Kidney capillary endothelial cell (primary cell): ENCODE data around the gene PLEKHO2.

Source experiments
- DNase-seq: peaks from one replicate; pipeline ENCODE4 v3.0.0-alpha.2; 2018; ENCODE audit warnings: low spot score

Gene PLEKHO2

DNA sequence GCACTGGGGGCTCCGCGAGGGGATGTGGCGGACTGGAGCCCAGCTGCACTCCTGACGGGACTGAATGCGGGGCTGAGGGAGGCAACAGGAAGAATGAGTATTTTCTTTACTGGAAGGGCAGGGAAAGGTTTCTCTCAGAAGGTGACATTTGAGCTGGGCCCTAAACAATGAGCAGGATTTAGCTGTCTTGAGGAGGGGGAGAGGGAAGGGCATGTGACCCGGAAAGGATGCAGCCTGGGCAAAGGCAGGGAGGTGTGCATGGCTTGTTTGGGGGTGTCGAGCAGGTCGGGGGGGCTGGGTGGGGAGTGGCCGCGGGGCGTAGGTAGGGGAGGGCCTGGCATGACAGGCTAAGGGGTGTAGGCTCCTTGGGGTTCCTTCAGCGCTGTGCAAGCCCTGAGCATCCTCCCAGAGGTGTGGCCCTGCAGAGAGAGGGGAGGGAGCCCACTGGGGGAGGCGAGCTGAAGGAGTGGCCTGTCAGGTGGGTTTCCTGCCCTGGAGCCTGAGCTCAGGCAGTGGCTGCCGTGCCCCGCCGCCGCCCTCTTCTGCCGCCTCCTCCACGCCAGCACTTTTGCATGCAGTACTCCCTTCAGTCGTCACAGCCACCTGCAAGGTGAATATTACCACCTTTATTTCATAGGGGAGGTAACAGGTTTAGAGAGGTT lies 52.8 kb downstream of the PLEKHO2 start:
- DNase-seq = no peak

- no peak for DNase-seq
Observed at GRCh38 chr15:64895285-64896065, 53.8 kb downstream of the PLEKHO2 start.

GRCh38 chr15:64896371-64897069 lies 54.8 kb downstream of the PLEKHO2 start:
- DNase-seq = no peak

DNA sequence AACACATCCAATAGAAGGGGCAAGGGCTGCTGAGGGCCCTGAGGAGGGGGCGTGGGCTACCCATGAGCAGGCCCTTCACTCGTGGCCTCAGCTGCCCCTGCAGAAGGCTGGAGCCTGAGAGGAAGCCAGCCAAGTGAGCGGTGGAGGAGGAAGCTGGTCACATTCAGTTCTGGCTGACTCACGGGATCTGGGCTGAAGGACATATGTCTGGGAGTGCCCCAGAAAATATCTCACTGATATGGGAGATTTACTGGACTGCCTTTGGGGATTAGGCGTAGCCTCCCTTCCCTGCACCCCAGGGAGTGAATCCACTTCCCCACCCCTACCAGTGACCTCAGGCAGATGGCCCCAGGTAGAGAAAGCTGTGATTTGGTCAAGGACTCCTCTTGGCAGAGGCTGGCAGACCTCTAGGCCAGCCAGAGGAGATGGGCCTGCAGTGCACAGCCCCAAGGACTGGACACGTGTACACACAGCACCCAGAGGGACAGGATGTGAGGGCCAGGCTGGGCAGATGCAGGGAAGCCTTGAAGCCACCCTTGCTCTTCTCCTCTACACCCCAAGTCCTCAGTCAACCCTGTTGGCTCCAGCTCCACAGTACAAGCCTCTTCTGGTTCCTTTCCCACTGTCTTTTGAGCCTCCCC lies 55.8 kb downstream of the PLEKHO2 start:
- peak; percentile 96 for DNase-seq

DNA sequence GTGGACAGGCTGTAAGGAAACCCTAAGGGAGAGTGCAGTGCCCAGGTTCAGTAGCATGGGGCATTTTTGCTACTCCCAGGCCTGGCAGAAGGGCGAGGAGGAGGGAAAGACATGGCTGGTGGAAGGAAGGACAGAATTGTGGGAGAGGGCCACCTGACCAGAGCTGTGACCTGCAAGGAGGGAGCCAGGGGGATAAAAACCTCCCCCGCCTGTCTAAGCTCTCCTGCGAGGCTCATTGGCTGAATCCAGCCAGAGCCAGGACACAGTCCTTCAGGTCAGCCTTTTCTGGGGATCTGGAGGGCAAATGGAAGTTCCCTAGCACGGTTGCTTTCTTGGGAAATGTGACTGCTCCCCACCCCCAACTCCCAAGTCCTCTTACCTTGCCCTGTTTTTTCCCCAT lies 56.7 kb downstream of the PLEKHO2 start:
- DNase-seq = no peak

- no peak for DNase-seq
Observed at GRCh38 chr15:64901141-64901540, 59.4 kb downstream of the PLEKHO2 start.

GRCh38 chr15:64901914-64902313 lies 60.2 kb downstream of the PLEKHO2 start:
- no peak for DNase-seq

- no peak for DNase-seq
Observed at GRCh38 chr15:64902863-64903262, 61.1 kb downstream of the PLEKHO2 start.

DNA sequence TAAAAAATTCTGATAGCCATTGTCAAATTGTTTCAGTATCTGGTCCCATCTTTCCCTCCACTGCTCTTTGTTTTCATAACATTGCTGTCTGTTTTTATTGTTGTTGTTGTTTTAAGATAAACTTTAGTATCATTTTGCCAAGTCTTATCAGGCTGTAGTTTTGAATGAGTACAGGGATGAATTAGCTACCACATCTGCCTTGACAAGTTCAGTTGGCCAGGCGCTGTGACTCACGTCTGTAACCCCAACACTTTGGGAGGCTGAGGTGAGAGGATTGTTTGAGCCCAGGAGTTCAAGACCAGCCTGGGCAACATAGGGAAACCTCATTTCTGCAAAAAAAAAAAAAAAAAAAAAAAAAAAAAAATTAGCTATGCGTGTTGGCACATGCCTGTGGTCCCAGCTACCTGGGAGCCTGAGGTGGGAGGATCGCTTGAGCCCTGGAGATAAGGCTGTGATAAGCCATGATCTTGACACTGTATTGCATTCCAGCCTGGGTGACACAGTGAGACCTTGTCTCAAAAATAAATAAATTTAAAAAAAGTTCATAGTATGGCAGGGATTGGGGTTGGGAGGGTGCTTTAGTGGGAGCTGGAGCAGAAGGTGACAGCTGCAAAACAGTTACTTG lies 61.7 kb downstream of the PLEKHO2 start:
- no peak for DNase-seq

DNA sequence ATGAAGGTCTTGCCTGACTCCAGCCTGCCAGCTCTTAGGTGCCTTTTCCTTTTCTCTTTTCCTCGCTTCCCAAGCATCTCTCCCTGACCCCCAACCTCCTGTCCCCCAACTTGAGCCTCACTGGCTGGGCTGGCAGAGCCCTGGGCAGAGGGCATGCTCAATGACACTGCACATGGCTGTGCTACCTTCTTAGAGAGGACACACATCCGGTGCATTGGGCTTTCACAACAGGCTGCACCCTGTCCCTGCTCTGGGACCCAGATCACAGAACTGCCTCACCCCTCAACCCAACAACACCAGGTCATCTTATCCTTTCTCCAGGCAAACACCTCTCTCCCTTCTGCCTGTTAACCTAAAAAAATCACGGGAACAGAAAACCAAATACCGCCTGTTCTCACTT lies 62.5 kb downstream of the PLEKHO2 start:
- DNase-seq = no peak

- peak; percentile 73 for DNase-seq
Observed at GRCh38 chr15:64905119-64905831, 63.6 kb downstream of the PLEKHO2 start.

DNA sequence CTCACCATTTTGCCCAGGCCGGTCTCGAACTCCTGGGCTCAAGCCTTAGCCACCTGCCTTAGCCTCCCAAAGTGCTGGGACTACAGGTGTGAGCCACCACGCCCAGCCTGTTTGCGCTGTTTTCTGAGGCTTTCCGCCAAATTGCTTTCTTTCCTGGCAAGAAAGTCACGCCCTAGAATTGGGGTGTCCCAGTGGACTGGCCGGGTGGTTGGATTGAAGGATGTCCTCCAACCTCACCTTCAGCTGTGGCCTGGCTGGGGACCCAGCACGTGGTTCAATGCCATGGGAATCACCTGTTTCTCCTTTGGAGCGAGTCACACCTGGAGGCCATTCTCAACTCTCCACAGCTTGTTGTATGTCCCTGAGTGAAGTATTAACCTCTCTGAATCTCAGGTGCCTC lies 64.2 kb downstream of the PLEKHO2 start:
- no peak for DNase-seq

GRCh38 chr15:64906402-64906801 lies 64.7 kb downstream of the PLEKHO2 start:
- no peak for DNase-seq

DNA sequence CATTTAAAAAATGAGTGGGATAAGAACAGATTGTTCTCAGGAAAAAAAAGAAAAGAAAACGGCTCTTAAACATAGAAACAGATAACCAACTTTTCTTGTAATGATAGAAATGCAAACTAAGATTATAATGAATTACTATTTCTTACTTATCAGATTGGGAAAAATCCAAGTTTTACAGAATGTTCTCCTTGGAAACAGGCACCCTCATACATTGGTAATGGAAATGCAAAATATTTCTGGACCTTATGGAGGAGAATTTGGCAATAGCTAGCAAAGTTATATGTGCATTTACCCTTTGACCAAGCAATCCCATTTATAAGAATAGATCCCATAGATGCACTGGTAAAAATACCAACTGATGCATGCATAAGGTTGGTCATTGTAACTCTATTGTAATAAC lies 66.3 kb downstream of the PLEKHO2 start:
- no peak for DNase-seq

- DNase-seq = no peak
Observed at GRCh38 chr15:64909546-64909945, 67.8 kb downstream of the PLEKHO2 start.

- peak; percentile 36 for DNase-seq
Observed at GRCh38 chr15:64911311-64912186, 69.8 kb downstream of the PLEKHO2 start, which contains the start of gene ANKDD1A. ANKDD1A (plus strand) TSS chr15:64911902; CDS start chr15:64911931, 29 bp downstream.

GRCh38 chr15:64912379-64913325 lies 70.9 kb downstream of the PLEKHO2 start:
- DNase-seq = no peak

- DNase-seq = no peak
Observed at GRCh38 chr15:64915518-64916227, 74.0 kb downstream of the PLEKHO2 start.
